Smooth muscle cell of the coronary artery (primary cell): ENCODE data around the gene MAGEE1. TPM values are rescaled to one million over a fixed set of nuclear protein-coding genes. Genes with fewer than 3 reads are reported as not detected.

Experiments used
- total RNA-seq: library from RNA; depleted of rRNA; stranded (reverse); fragments of >200 nt; gene quantifications from 2 replicates; pipeline ENCODE4 v1.2.3, GENCODE V29; 2014; ENCODE audit warnings: low replicate concordance

Gene MAGEE1, protein sequence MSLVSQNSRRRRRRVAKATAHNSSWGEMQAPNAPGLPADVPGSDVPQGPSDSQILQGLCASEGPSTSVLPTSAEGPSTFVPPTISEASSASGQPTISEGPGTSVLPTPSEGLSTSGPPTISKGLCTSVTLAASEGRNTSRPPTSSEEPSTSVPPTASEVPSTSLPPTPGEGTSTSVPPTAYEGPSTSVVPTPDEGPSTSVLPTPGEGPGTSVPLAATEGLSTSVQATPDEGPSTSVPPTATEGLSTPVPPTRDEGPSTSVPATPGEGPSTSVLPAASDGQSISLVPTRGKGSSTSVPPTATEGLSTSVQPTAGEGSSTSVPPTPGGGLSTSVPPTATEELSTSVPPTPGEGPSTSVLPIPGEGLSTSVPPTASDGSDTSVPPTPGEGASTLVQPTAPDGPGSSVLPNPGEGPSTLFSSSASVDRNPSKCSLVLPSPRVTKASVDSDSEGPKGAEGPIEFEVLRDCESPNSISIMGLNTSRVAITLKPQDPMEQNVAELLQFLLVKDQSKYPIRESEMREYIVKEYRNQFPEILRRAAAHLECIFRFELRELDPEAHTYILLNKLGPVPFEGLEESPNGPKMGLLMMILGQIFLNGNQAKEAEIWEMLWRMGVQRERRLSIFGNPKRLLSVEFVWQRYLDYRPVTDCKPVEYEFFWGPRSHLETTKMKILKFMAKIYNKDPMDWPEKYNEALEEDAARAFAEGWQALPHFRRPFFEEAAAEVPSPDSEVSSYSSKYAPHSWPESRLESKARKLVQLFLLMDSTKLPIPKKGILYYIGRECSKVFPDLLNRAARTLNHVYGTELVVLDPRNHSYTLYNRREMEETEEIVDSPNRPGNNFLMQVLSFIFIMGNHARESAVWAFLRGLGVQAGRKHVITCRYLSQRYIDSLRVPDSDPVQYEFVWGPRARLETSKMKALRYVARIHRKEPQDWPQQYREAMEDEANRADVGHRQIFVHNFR
- 0.83 and 0.94 TPM in 2 replicates for total RNA-seq

DNA sequence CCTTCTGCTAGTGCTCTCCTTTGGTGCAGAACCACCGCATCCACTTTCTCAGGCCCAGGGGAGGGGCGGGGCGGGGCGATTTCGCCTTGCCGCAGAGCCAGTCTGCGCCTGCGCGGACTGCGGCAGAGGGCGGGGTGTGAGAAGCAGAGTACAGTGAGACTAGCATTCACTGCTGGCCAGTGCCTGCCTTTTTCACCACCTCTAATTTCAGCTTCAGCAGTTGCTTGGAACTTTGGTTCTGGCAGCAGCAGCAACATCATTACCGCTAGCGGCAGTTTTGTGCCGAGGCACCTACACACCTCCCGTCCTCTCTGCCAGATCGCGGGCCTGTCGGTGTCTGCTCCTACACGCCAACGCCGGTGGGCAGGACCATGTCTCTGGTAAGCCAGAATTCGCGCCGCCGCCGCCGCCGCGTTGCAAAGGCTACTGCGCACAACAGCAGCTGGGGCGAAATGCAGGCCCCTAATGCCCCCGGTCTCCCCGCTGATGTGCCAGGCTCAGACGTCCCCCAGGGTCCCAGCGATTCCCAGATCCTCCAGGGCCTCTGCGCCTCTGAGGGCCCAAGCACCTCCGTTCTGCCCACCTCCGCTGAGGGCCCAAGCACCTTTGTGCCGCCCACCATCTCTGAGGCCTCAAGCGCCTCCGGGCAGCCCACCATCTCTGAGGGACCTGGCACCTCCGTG lies at the start of gene MAGEE1:
Gene MAGEE1 (plus strand): TSS at position 151 of the 683 bp plus-strand sequence. CDS start 221 bp downstream, at position 372.

